Measurements from ENCODE around the gene SKAP1. TPM values are rescaled to one million over a fixed set of nuclear protein-coding genes. Genes with fewer than 3 reads are reported as not detected.

SKAP1 gene
- total and polyA plus RNA-seq, 2 of the 13 experiments (the other 11 are each of a cell fraction or from before 2014, with no cell fraction given), result 0.21 TPM; not detected in 1

- TF ChIP-seq, protein P1, sequence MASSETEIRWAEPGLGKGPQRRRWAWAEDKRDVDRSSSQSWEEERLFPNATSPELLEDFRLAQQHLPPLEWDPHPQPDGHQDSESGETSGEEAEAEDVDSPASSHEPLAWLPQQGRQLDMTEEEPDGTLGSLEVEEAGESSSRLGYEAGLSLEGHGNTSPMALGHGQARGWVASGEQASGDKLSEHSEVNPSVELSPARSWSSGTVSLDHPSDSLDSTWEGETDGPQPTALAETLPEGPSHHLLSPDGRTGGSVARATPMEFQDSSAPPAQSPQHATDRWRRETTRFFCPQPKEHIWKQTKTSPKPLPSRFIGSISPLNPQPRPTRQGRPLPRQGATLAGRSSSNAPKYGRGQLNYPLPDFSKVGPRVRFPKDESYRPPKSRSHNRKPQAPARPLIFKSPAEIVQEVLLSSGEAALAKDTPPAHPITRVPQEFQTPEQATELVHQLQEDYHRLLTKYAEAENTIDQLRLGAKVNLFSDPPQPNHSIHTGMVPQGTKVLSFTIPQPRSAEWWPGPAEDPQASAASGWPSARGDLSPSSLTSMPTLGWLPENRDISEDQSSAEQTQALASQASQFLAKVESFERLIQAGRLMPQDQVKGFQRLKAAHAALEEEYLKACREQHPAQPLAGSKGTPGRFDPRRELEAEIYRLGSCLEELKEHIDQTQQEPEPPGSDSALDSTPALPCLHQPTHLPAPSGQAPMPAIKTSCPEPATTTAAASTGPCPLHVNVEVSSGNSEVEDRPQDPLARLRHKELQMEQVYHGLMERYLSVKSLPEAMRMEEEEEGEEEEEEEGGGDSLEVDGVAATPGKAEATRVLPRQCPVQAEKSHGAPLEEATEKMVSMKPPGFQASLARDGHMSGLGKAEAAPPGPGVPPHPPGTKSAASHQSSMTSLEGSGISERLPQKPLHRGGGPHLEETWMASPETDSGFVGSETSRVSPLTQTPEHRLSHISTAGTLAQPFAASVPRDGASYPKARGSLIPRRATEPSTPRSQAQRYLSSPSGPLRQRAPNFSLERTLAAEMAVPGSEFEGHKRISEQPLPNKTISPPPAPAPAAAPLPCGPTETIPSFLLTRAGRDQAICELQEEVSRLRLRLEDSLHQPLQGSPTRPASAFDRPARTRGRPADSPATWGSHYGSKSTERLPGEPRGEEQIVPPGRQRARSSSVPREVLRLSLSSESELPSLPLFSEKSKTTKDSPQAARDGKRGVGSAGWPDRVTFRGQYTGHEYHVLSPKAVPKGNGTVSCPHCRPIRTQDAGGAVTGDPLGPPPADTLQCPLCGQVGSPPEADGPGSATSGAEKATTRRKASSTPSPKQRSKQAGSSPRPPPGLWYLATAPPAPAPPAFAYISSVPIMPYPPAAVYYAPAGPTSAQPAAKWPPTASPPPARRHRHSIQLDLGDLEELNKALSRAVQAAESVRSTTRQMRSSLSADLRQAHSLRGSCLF (CRISPR knock-in tag; IDR thresholded peaks at IDR 0.05; ENCODE audit: borderline replicate concordance), result no peak
- TF ChIP-seq, protein P2, sequence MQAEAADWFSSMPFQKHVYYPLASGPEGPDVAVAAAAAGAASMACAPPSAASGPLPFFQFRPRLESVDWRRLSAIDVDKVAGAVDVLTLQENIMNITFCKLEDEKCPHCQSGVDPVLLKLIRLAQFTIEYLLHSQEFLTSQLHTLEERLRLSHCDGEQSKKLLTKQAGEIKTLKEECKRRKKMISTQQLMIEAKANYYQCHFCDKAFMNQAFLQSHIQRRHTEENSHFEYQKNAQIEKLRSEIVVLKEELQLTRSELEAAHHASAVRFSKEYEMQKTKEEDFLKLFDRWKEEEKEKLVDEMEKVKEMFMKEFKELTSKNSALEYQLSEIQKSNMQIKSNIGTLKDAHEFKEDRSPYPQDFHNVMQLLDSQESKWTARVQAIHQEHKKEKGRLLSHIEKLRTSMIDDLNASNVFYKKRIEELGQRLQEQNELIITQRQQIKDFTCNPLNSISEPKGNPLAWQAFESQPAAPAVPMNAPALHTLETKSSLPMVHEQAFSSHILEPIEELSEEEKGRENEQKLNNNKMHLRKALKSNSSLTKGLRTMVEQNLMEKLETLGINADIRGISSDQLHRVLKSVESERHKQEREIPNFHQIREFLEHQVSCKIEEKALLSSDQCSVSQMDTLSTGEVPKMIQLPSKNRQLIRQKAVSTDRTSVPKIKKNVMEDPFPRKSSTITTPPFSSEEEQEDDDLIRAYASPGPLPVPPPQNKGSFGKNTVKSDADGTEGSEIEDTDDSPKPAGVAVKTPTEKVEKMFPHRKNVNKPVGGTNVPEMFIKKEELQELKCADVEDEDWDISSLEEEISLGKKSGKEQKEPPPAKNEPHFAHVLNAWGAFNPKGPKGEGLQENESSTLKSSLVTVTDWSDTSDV (CRISPR knock-in tag; IDR thresholded peaks at IDR 0.05), result no peak
- TF ChIP-seq ZSCAN20 (CRISPR knock-in tag; IDR thresholded peaks at IDR 0.05; ENCODE audit: borderline replicate concordance) (no peak), RARG (CRISPR knock-in tag; IDR thresholded peaks at IDR 0.05; ENCODE audit: low read depth) (no peak), USF2 (IDR thresholded peaks at IDR 0.05; ENCODE audit: low read depth, low read length) (no peak), USF2 (CRISPR knock-in tag; IDR thresholded peaks at IDR 0.05; ENCODE audit: borderline replicate concordance) (no peak), SRSF9 (IDR thresholded peaks at IDR 0.05; ENCODE audit: borderline replicate concordance, insufficient read depth, low read depth, low read length, poor library complexity, severe bottlenecking) (no peak)
Observed at GRCh38 chr17:48169926-48170325, 260.1 kb downstream of the SKAP1 start (continued).

Measured in HepG2 (cell line).